ENCODE data around the gene HERC2.

Gene HERC2

GRCh38 chr15:28133281-28133680, 188.7 kb downstream of the HERC2 start:
- H3K4me3 ChIP-seq, result no peak overlapping the region
- in situ Hi-C loops (cut with MboI; ENCODE audit: low sequenced_read_pairs), result no loop called here
- no peaks in the 10 kb centered on the region for H3K9me3 ChIP-seq
- H3K4me1 ChIP-seq, result peaks cover 5% of the 10 kb centered on the region; the same call in 1 of the 2 replicates
- no peaks in the 10 kb centered on the region for H3K27me3 ChIP-seq (ENCODE audit: low read depth)
- DNase-seq (ENCODE audit: low spot score in 2 of 2), result no peak
- H3K36me3 ChIP-seq (replicated peaks), result peaks cover 6% of the 10 kb centered on the region; the same call in 1 of the 2 replicates

- H3K9me3 ChIP-seq, result no peaks in the 10 kb centered on the region
- H3K36me3 ChIP-seq (replicated peaks), result peaks cover 4% of the 10 kb centered on the region; the same call in 1 of the 2 replicates
- H3K4me3 ChIP-seq, result no peak overlapping the region
- in situ Hi-C loops (cut with MboI; ENCODE audit: low sequenced_read_pairs), result no loop called here
- H3K4me1 ChIP-seq, result peaks cover 5% of the 10 kb centered on the region; the same call in 1 of the 2 replicates
- H3K27me3 ChIP-seq (ENCODE audit: low read depth), result no peaks in the 10 kb centered on the region
- DNase-seq (ENCODE audit: low spot score in 2 of 2), result peak in 1 of 2 experiments; percentile 8
Observed at GRCh38 chr15:28132524-28133275, 189.3 kb downstream of the HERC2 start.

- no peaks in the 10 kb centered on the region for H3K9me3 ChIP-seq
- H3K4me3 ChIP-seq, result no peak overlapping the region
- DNase-seq (ENCODE audit: low spot score in 2 of 2), result no peak
- peaks cover 5% of the 10 kb centered on the region; the same call in 1 of the 2 replicates for H3K4me1 ChIP-seq
- no peaks in the 10 kb centered on the region for H3K27me3 ChIP-seq (ENCODE audit: low read depth)
- in situ Hi-C loops (cut with MboI; ENCODE audit: low sequenced_read_pairs), result no loop called here
- H3K36me3 ChIP-seq (replicated peaks), result peaks cover 3% of the 10 kb centered on the region; the same call in 1 of the 2 replicates
Observed at GRCh38 chr15:28131946-28132345, 190.0 kb downstream of the HERC2 start.

GRCh38 chr15:28131400-28131799, 190.6 kb downstream of the HERC2 start:
- peaks cover 5% of the 10 kb centered on the region; the same call in 1 of the 2 replicates for H3K4me1 ChIP-seq
- no peaks in the 10 kb centered on the region for H3K9me3 ChIP-seq
- peaks cover 6% of the 10 kb centered on the region; the same call in 1 of the 2 replicates for H3K36me3 ChIP-seq (replicated peaks)
- H3K4me3 ChIP-seq, result no peak overlapping the region
- in situ Hi-C loops (cut with MboI; ENCODE audit: low sequenced_read_pairs), result no loop called here
- no peak for DNase-seq (ENCODE audit: low spot score in 2 of 2)
- H3K27me3 ChIP-seq (ENCODE audit: low read depth), result no peaks in the 10 kb centered on the region

- peaks cover 5% of the 10 kb centered on the region; the same call in 1 of the 2 replicates for H3K4me1 ChIP-seq
- in situ Hi-C loops (cut with MboI; ENCODE audit: low sequenced_read_pairs), result no loop called here
- peaks cover 6% of the 10 kb centered on the region; the same call in 1 of the 2 replicates for H3K36me3 ChIP-seq (replicated peaks)
Observed at GRCh38 chr15:28130651-28131050, 191.3 kb downstream of the HERC2 start.

GRCh38 chr15:28129231-28129848, 192.6 kb downstream of the HERC2 start:
- peaks cover 9% of the 10 kb centered on the region; the same call in 1 of the 2 replicates for H3K36me3 ChIP-seq (replicated peaks)

More at GRCh38 chr15:28130651-28131050, 191.3 kb downstream of the HERC2 start:
- no peak for DNase-seq (ENCODE audit: low spot score in 2 of 2)
- no peaks in the 10 kb centered on the region for H3K9me3 ChIP-seq
- H3K4me3 ChIP-seq, result no peak overlapping the region
- H3K27me3 ChIP-seq (ENCODE audit: low read depth), result no peaks in the 10 kb centered on the region

GRCh38 chr15:28128031-28128430, 193.9 kb downstream of the HERC2 start:
- no peak overlapping the region for H3K4me3 ChIP-seq
- H3K4me1 ChIP-seq, result peaks cover under 1% of the 10 kb centered on the region; the same call in 1 of the 2 replicates
- in situ Hi-C loops (cut with MboI; ENCODE audit: low sequenced_read_pairs), result no loop called here
- DNase-seq (ENCODE audit: low spot score in 2 of 2), result no peak
- H3K9me3 ChIP-seq, result no peaks in the 10 kb centered on the region
- H3K36me3 ChIP-seq (replicated peaks), result peaks cover 22% of the 10 kb centered on the region
- no peaks in the 10 kb centered on the region for H3K27me3 ChIP-seq (ENCODE audit: low read depth)

More at GRCh38 chr15:28129231-28129848, 192.6 kb downstream of the HERC2 start:
- Histone ChIP-seq H3K4me1 (peaks cover 5% of the 10 kb centered on the region; the same call in 1 of the 2 replicates), H3K4me3 (no peak overlapping the region), H3K27me3 (ENCODE audit: low read depth) (no peaks in the 10 kb centered on the region), H3K9me3 (no peaks in the 10 kb centered on the region)
- DNase-seq (ENCODE audit: low spot score in 2 of 2), result no peak
- in situ Hi-C loops (cut with MboI; ENCODE audit: low sequenced_read_pairs), result no loop called here

- no peaks in the 10 kb centered on the region for H3K4me1 ChIP-seq
- no peak overlapping the region for H3K4me3 ChIP-seq
- H3K9me3 ChIP-seq, result no peaks in the 10 kb centered on the region
- H3K27me3 ChIP-seq (ENCODE audit: low read depth), result no peaks in the 10 kb centered on the region
- peaks cover 23% of the 10 kb centered on the region for H3K36me3 ChIP-seq (replicated peaks)
- DNase-seq (ENCODE audit: low spot score in 2 of 2), result no peak
- in situ Hi-C loops (cut with MboI; ENCODE audit: low sequenced_read_pairs), result no loop called here
Observed at GRCh38 chr15:28127036-28127435, 194.9 kb downstream of the HERC2 start.

GRCh38 chr15:28125673-28126651, 196.0 kb downstream of the HERC2 start:
- Histone ChIP-seq H3K36me3 (replicated peaks) (peaks cover 21% of the 10 kb centered on the region), H3K4me3 (no peak overlapping the region), H3K9me3 (no peaks in the 10 kb centered on the region), H3K27me3 (ENCODE audit: low read depth) (no peaks in the 10 kb centered on the region), H3K4me1 (no peaks in the 10 kb centered on the region)
- DNase-seq (ENCODE audit: low spot score in 2 of 2), result peak; percentile 14 to 44
- in situ Hi-C loops (cut with MboI; ENCODE audit: low sequenced_read_pairs), result no loop called here

GRCh38 chr15:28124841-28125240, 197.1 kb downstream of the HERC2 start:
- Histone ChIP-seq H3K4me1 (no peaks in the 10 kb centered on the region), H3K27me3 (ENCODE audit: low read depth) (no peaks in the 10 kb centered on the region), H3K36me3 (replicated peaks) (peaks cover 33% of the 10 kb centered on the region), H3K9me3 (no peaks in the 10 kb centered on the region), H3K4me3 (no peak overlapping the region)
- in situ Hi-C loops (cut with MboI; ENCODE audit: low sequenced_read_pairs), result no loop called here
- DNase-seq (ENCODE audit: low spot score in 2 of 2), result no peak

- peak; percentile 57 to 83 for DNase-seq (ENCODE audit: low spot score in 2 of 2)
- in situ Hi-C loops (cut with MboI; ENCODE audit: low sequenced_read_pairs), result no loop called here
- Histone ChIP-seq H3K27me3 (ENCODE audit: low read depth) (no peaks in the 10 kb centered on the region), H3K4me1 (no peaks in the 10 kb centered on the region), H3K4me3 (no peak overlapping the region), H3K9me3 (no peaks in the 10 kb centered on the region), H3K36me3 (replicated peaks) (peaks cover 35% of the 10 kb centered on the region)
Observed at GRCh38 chr15:28123408-28124023, 198.5 kb downstream of the HERC2 start.

GRCh38 chr15:28122038-28122949, 199.7 kb downstream of the HERC2 start:
- no peaks in the 10 kb centered on the region for H3K4me1 ChIP-seq
- in situ Hi-C loops (cut with MboI; ENCODE audit: low sequenced_read_pairs), result no loop called here
- H3K27me3 ChIP-seq (ENCODE audit: low read depth), result no peaks in the 10 kb centered on the region

More at GRCh38 chr15:28122038-28122949, 199.7 kb downstream of the HERC2 start:
- Histone ChIP-seq H3K4me3 (no peak overlapping the region), H3K9me3 (no peaks in the 10 kb centered on the region), H3K36me3 (replicated peaks) (peaks cover 47% of the 10 kb centered on the region)
- no peak for DNase-seq (ENCODE audit: low spot score in 2 of 2)

Data from HAP-1 (cell line).